K562 (cell line): Measurements from ENCODE around the gene FEV. TPM values are rescaled to one million over a fixed set of nuclear protein-coding genes. Genes with fewer than 3 reads are reported as not detected.

Experiments used
- BRCA1 ChIP-seq, 2 experiments: fragments of 450-650 bp in 1 of 2; sonication (generic) in 1 of 2; formaldehyde crosslinking in 1 of 2; IDR thresholded peaks; 2 replicates each; pipeline versions ENCODE4 v1.5.0 to v1.6.1; 2017 to 2020; ENCODE audit warnings: mild to moderate bottlenecking in 1 of 2, missing genetic modification reagents in 1 of 2
- CBX3 ChIP-seq, 2 experiments: IDR thresholded peaks; 1 replicate in 1 of 2; 2 replicates in 1 of 2; pipeline ENCODE4 v1.6.1; 2012; ENCODE audit warnings: inconsistent platforms in 2 of 2, low read length in 2 of 2, borderline replicate concordance in 1 of 2, control low read depth in 1 of 2
- CEBPB ChIP-seq: fragments of 450-650 bp; IDR thresholded peaks from 2 replicates; pipeline ENCODE4 v1.6.1; 2016; ENCODE audit warnings: missing genetic modification characterization, missing compliant biosample characterization
- ESRRA ChIP-seq: fragments of 450-650 bp; IDR thresholded peaks from 2 replicates; pipeline ENCODE4 v1.6.1; 2014; ENCODE audit warnings: low read depth, mild to moderate bottlenecking, moderate library complexity, borderline replicate concordance
- FOXM1 ChIP-seq, 2 experiments: fragments of 450-650 bp in 1 of 2; sonication (generic) in 1 of 2; formaldehyde crosslinking in 1 of 2; IDR thresholded peaks; 2 replicates each; pipeline versions ENCODE4 v1.6.1 to v1.9.0; 2017 to 2022; ENCODE audit warnings: low read depth in 2 of 2, mild to moderate bottlenecking in 2 of 2, missing genetic modification reagents in 1 of 2, moderate library complexity in 1 of 2
- HDAC2 ChIP-seq: fragments of 450-650 bp; IDR thresholded peaks from 2 replicates; pipeline ENCODE4 v1.6.1; 2016; ENCODE audit warnings: mild to moderate bottlenecking
- RAD21 ChIP-seq, 2 experiments: fragments of 250-450 bp in 1 of 2; fragments of 450-650 bp in 1 of 2; sonication (Bioruptor Pico) in 1 of 2; formaldehyde crosslinking in 1 of 2; IDR thresholded peaks in 1 of 2; conservative IDR thresholded peaks in 1 of 2; 2 replicates each; pipeline versions ENCODE4 v1.4.0 to v1.8.0; 2020 to 2022; ENCODE audit warnings: mild to moderate bottlenecking in 2 of 2, moderate library complexity in 1 of 2
- SMARCA4 ChIP-seq: fragments of 450-650 bp; IDR thresholded peaks from 2 replicates; pipeline ENCODE4 v1.6.1; 2016
- TBL1XR1 ChIP-seq, 2 experiments: IDR thresholded peaks; 2 replicates each; pipeline ENCODE4 v1.6.1; 2012; ENCODE audit warnings: improper control_type of control experiment in 2 of 2, low read length in 2 of 2, mild to moderate bottlenecking in 1 of 2
- TEAD4 ChIP-seq, 2 experiments: sonication (generic) in 1 of 2; formaldehyde crosslinking in 1 of 2; IDR thresholded peaks; 2 replicates each; pipeline versions ENCODE4 v1.6.1 to v1.8.0; 2012 to 2022; ENCODE audit warnings: borderline replicate concordance in 1 of 2, inconsistent platforms in 1 of 2, low read length in 1 of 2, mild to moderate bottlenecking in 1 of 2, missing genetic modification reagents in 1 of 2
- YY1 ChIP-seq, 3 experiments: IDR thresholded peaks; 2 replicates each; pipeline ENCODE4 v1.6.1; 2011; ENCODE audit warnings: low read length in 2 of 3, mild to moderate bottlenecking in 2 of 3, moderate library complexity in 2 of 3, borderline replicate concordance in 1 of 3, control low read depth in 1 of 3, low read depth in 1 of 3; ENCODE audit not compliant: insufficient read depth in 3 of 3, insufficient replicate concordance in 2 of 3, control insufficient read depth in 1 of 3, insufficient read length in 1 of 3; ENCODE audit errors: extremely low read depth in 1 of 3
- ZNF253 ChIP-seq: fragments of 250-450 bp; sonication (Bioruptor Pico); conservative IDR thresholded peaks from 2 replicates; pipeline ENCODE4 v1.6.1; 2021; ENCODE audit warnings: mild to moderate bottlenecking
- ZNF263 ChIP-seq: sonication (generic); formaldehyde crosslinking; IDR thresholded peaks from 2 replicates; pipeline ENCODE4 v1.8.0; 2022; ENCODE audit warnings: mild to moderate bottlenecking, missing genetic modification reagents, borderline replicate concordance
- polyA plus RNA-seq, 8 experiments: library from polyadenylated mRNA; depleted of rRNA in 4 of 8; stranded (reverse) in 5 of 8; unstranded in 3 of 8; fragments of >200 nt; fragmentation: Nextera tagmentation in 2 of 8; fragmentation: Illumina TruSeq in 1 of 8; extraction: Ambion mirVana in 2 of 8; extraction: Trizol in 1 of 8; gene quantifications; 2 replicates each; pipeline versions ENCODE4 v1.2.1 to v1.2.3, GENCODE V29; 2011 to 2014; ENCODE audit warnings: inconsistent platforms in 1 of 8, missing spikeins in 1 of 8
- total RNA-seq, 7 experiments: library from RNA; depleted of rRNA in 6 of 7; stranded (reverse); fragments of >200 nt in 6 of 7; fragmentation: Illumina TruSeq in 2 of 7; extraction: Trizol in 2 of 7; gene quantifications; 2 replicates each; pipeline versions ENCODE4 v1.2.1 to v1.2.3, GENCODE V29; 2011 to 2021; ENCODE audit warnings: low replicate concordance in 1 of 7
- TF ChIP-seq, protein P1 (sequence below): fragments of 250-450 bp; sonication (Bioruptor Pico); IDR thresholded peaks from 2 replicates; pipeline ENCODE4 v1.5.1; 2021; ENCODE audit warnings: mild to moderate bottlenecking
- TF ChIP-seq, protein P2 (sequence below): fragments of 450-650 bp; IDR thresholded peaks from 2 replicates; pipeline ENCODE4 v1.6.1; 2018; ENCODE audit warnings: mild to moderate bottlenecking, low read depth; ENCODE audit not compliant: partially characterized antibody
- TF ChIP-seq, protein P3 (sequence below): fragments of 450-650 bp; IDR thresholded peaks from 2 replicates; pipeline ENCODE4 v1.7.0; 2016; ENCODE audit warnings: borderline replicate concordance

The FEV gene
- total and polyA plus RNA-seq, 9 of the 15 experiments (the other 6 are each of a cell fraction or from before 2014, with no cell fraction given), result 0.08 to 1.6 (median 0.62) TPM; not detected in 1

DNA sequence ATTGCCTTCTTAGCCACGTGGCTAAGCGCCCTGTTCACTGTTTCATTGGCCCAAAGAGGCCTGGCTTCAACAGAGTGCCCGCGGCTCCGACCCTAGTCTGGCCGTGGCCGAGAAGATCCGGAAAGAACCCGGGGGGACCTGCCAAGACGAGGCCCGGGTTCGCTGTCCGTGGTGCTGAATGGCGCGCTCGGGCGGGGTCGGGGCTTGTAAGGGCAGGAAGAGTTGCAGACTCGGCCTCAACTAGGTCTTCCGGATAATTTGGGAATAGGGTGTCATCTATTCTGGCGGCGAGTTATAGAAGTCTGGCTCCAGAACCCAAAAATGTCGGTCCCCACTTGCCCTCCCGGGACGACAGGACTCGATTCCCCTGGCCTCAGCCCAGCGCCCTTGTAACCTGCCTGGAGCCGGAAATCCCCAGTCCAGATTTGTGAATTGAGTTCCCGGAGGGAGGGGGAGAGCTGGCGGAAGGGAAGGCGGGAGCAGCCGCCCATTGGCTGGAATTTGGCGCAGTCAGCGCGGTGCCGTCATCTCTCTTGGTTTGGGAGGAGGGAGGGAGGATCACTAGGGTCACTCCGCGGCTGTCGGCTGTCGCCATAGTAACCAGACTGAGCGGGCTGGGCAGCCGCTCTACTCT, 22.0 kb downstream of the FEV start (continued):
- no peak for TF ChIP-seq RAD21 (CRISPR knock-in tag; conservative IDR thresholded peaks at IDR 0.05 in 1 of 2, IDR thresholded peaks at IDR 0.05 in 1 of 2)
- TF ChIP-seq FOXM1 (IDR thresholded peaks at IDR 0.05; ENCODE audit: low read depth), result no peak
- no peak for TF ChIP-seq FOXM1 (CRISPR knock-in tag; IDR thresholded peaks at IDR 0.05; ENCODE audit: low read depth)
- TF ChIP-seq TEAD4 (IDR thresholded peaks at IDR 0.05; ENCODE audit: low read length), result no peak
- no peak for TF ChIP-seq TEAD4 (CRISPR knock-in tag; IDR thresholded peaks at IDR 0.05; ENCODE audit: borderline replicate concordance)
- no peak for TF ChIP-seq ZNF253
- TF ChIP-seq SMARCA4, result no peak
- TF ChIP-seq, protein P1, sequence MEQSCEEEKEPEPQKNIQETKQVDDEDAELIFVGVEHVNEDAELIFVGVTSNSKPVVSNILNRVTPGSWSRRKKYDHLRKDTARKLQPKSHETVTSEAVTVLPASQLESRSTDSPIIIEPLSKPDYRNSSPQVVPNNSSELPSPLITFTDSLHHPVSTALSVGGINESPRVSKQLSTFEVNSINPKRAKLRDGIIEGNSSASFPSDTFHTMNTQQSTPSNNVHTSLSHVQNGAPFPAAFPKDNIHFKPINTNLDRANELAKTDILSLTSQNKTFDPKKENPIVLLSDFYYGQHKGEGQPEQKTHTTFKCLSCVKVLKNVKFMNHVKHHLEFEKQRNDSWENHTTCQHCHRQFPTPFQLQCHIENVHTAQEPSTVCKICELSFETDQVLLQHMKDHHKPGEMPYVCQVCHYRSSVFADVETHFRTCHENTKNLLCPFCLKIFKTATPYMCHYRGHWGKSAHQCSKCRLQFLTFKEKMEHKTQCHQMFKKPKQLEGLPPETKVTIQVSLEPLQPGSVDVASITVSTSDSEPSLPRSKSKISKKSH (CRISPR knock-in tag), result no peak
- TF ChIP-seq YY1 (IDR thresholded peaks at IDR 0.05; ENCODE audit: borderline replicate concordance in 1 of 3, control insufficient read depth in 1 of 3, extremely low read depth in 1 of 3, insufficient read depth in 3 of 3, insufficient read length in 1 of 3, insufficient replicate concordance in 2 of 3, low read depth in 1 of 3, low read length in 2 of 3), result peak in 1 of 3 experiments; percentile 18
- no peak for TF ChIP-seq ESRRA
- TF ChIP-seq, protein P2, sequence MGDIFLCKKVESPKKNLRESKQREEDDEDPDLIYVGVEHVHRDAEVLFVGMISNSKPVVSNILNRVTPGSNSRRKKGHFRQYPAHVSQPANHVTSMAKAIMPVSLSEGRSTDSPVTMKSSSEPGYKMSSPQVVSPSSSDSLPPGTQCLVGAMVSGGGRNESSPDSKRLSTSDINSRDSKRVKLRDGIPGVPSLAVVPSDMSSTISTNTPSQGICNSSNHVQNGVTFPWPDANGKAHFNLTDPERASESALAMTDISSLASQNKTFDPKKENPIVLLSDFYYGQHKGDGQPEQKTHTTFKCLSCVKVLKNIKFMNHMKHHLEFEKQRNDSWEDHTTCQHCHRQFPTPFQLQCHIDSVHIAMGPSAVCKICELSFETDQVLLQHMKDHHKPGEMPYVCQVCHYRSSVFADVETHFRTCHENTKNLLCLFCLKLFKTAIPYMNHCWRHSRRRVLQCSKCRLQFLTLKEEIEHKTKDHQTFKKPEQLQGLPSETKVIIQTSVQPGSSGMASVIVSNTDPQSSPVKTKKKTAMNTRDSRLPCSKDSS, result no peak
- TF ChIP-seq, protein P3, sequence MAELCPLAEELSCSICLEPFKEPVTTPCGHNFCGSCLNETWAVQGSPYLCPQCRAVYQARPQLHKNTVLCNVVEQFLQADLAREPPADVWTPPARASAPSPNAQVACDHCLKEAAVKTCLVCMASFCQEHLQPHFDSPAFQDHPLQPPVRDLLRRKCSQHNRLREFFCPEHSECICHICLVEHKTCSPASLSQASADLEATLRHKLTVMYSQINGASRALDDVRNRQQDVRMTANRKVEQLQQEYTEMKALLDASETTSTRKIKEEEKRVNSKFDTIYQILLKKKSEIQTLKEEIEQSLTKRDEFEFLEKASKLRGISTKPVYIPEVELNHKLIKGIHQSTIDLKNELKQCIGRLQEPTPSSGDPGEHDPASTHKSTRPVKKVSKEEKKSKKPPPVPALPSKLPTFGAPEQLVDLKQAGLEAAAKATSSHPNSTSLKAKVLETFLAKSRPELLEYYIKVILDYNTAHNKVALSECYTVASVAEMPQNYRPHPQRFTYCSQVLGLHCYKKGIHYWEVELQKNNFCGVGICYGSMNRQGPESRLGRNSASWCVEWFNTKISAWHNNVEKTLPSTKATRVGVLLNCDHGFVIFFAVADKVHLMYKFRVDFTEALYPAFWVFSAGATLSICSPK, result no peak
- TF ChIP-seq TBL1XR1 (IDR thresholded peaks at IDR 0.05; ENCODE audit: low read length in 2 of 2), result no peak
- no peak for TF ChIP-seq CEBPB
- TF ChIP-seq ZNF263 (CRISPR knock-in tag), result peak; percentile 23; the same call in 1 of the 2 replicates
- no peak for TF ChIP-seq CBX3 (IDR thresholded peaks at IDR 0.05; ENCODE audit: borderline replicate concordance in 1 of 2, low read length in 2 of 2)
- TF ChIP-seq BRCA1 (IDR thresholded peaks at IDR 0.05), result no peak
- TF ChIP-seq BRCA1 (CRISPR knock-in tag; IDR thresholded peaks at IDR 0.05), result no peak
- 0 out of 2 replicates have a peak, but pooled peaks have one; percentile 37 for TF ChIP-seq HDAC2
